MCF 10A (cell line): ENCODE results near the gene PID1. TPM values are rescaled to one million over a fixed set of nuclear protein-coding genes. Genes with fewer than 3 reads are reported as not detected.
A peak's percentile ranks its signal among the peaks of the same experiment; 100 is the strongest.

Source experiments
- BruUV-seq: library from RNA; stranded (reverse); fragments of 400-500 nt; replicated peaks from 2 replicates; lab custom pipeline; 2021; lab: Mats Ljungman, UMichigan
- CTCF ChIA-PET: fragments of 300-600 bp; sonication (Branson Sonifier 250); formaldehyde crosslinking; extraction: SDS; loops from one replicate; lab custom pipeline; 2021; ENCODE audit warnings: antibody characterized with exemption, inconsistent platforms; lab: Yijun Ruan, JAX
- POLR2A ChIA-PET: fragments of 300-600, 350-650 bp; sonication (Branson Sonifier 250); formaldehyde crosslinking; extraction: SDS; loops from one replicate; lab custom pipeline; 2020; ENCODE audit warnings: antibody characterized with exemption, inconsistent platforms; lab: Yijun Ruan, JAX
- DNase-seq: peaks from one replicate; pipeline ENCODE4 v3.0.0-alpha.2; 2018; ENCODE audit not compliant: unreplicated experiment
- H3K27ac Mint-ChIP-seq: one replicate; pipeline ENCODE4 v1.8.0; 2022; ENCODE audit warnings: mild to moderate bottlenecking, low read depth, mixed read lengths; ENCODE audit not compliant: unreplicated experiment
- H3K27me3 Mint-ChIP-seq: one replicate; pipeline ENCODE4 v1.8.0; 2022; ENCODE audit warnings: mixed read lengths; ENCODE audit not compliant: insufficient read depth, unreplicated experiment
- H3K36me3 Mint-ChIP-seq: one replicate; pipeline ENCODE4 v1.8.0; 2022; ENCODE audit warnings: mild to moderate bottlenecking, moderate library complexity, mixed read lengths; ENCODE audit not compliant: insufficient read depth, unreplicated experiment
- H3K4me1 Mint-ChIP-seq: one replicate; pipeline ENCODE4 v1.8.0; 2022; ENCODE audit warnings: mixed read lengths; ENCODE audit not compliant: insufficient read depth, unreplicated experiment
- H3K4me3 Mint-ChIP-seq: one replicate; pipeline ENCODE4 v1.8.0; 2022; ENCODE audit warnings: mild to moderate bottlenecking, moderate library complexity, mixed read lengths; ENCODE audit not compliant: unreplicated experiment
- H3K9me3 Mint-ChIP-seq: one replicate; pipeline ENCODE4 v1.8.0; 2022; ENCODE audit warnings: mixed read lengths; ENCODE audit not compliant: unreplicated experiment
- intact Hi-C: fragments of 100-400 bp; cut with micrococcal nuclease; formaldehyde crosslinking; loops from 2 replicates; pipeline ENCODE4 v1.14.1; 2022
- total RNA-seq: library from RNA; stranded (reverse); gene quantifications from 2 replicates; pipeline ENCODE4 v1.2.3, GENCODE V29; 2022
- TF ChIP-seq, protein P1 (sequence below): fragments of 200-600 bp; IDR thresholded peaks from one replicate; pipeline ENCODE4 v1.8.0; 2022; ENCODE audit warnings: antibody characterized with exemption, mild to moderate bottlenecking; ENCODE audit not compliant: unreplicated experiment

Gene PID1
- total RNA-seq, 1 experiment from 2014 or later = 211 TPM

DNA sequence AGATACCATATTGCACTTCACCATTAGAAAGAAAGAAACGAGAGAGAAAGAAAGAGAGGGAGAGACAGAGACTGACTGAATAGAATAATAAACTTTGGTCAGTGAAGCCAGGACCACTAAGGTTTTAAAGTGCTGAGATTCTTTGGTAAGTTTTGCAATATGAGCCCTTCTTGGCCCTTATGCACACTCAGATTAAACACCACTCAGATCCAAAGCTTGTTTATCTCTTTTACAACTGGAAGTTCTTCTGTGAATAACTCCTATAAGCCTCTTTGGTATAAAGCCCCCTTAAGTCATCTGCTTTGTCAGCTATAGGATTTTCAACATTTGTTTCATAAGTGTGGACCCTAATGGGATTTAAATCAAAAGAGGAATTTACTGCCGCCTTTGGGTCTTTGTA lies 40.8 kb downstream of the PID1 start:
- Mint-ChIP-seq H3K9me3 (no peaks in the 10 kb centered on the region), H3K4me1 (peaks cover 19% of the 10 kb centered on the region), H3K36me3 (peaks cover 47% of the 10 kb centered on the region), H3K4me3 (no peak overlapping the region), H3K27ac (peak overlapping the region; percentile 13), H3K27me3 (no peaks in the 10 kb centered on the region)
- DNase-seq = no peak
- CTCF ChIA-PET = interaction anchor here (0.6 to 1.0 kb wide), 4 partner anchors 16 to 98 kb away, joined by 3 to 4 read pairs (median 4); no protein-coding TSS in a partner anchor
- TF ChIP-seq, protein P1, sequence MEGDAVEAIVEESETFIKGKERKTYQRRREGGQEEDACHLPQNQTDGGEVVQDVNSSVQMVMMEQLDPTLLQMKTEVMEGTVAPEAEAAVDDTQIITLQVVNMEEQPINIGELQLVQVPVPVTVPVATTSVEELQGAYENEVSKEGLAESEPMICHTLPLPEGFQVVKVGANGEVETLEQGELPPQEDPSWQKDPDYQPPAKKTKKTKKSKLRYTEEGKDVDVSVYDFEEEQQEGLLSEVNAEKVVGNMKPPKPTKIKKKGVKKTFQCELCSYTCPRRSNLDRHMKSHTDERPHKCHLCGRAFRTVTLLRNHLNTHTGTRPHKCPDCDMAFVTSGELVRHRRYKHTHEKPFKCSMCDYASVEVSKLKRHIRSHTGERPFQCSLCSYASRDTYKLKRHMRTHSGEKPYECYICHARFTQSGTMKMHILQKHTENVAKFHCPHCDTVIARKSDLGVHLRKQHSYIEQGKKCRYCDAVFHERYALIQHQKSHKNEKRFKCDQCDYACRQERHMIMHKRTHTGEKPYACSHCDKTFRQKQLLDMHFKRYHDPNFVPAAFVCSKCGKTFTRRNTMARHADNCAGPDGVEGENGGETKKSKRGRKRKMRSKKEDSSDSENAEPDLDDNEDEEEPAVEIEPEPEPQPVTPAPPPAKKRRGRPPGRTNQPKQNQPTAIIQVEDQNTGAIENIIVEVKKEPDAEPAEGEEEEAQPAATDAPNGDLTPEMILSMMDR = no peak
- no TSS peak for BruUV-seq
- intact Hi-C loops = no loop called here
- POLR2A ChIA-PET = interaction anchor here (0.6 to 1.1 kb wide), 2 partner anchors 14 to 87 kb away, joined by 3 read pairs; no protein-coding TSS in a partner anchor

GRCh38 chr2:229226382-229226781 lies 44.7 kb downstream of the PID1 start:
- intact Hi-C loops = no loop called here
- Mint-ChIP-seq H3K4me1 (peaks cover 9% of the 10 kb centered on the region), H3K27ac (no peak overlapping the region), H3K9me3 (peaks cover 14% of the 10 kb centered on the region), H3K27me3 (no peaks in the 10 kb centered on the region), H3K36me3 (peaks cover 66% of the 10 kb centered on the region), H3K4me3 (no peak overlapping the region)
- DNase-seq = no peak
- BruUV-seq = no TSS peak
- POLR2A ChIA-PET = no interaction called here
- CTCF ChIA-PET = no interaction called here
- TF ChIP-seq, protein P1 = no peak

GRCh38 chr2:229223107-229223506 lies 48.0 kb downstream of the PID1 start:
- DNase-seq = no peak
- TF ChIP-seq, protein P1 = no peak
- Mint-ChIP-seq H3K27ac (peak overlapping the region; percentile 40), H3K4me1 (peaks cover 7% of the 10 kb centered on the region), H3K36me3 (peaks cover 61% of the 10 kb centered on the region), H3K9me3 (peaks cover 17% of the 10 kb centered on the region), H3K27me3 (no peaks in the 10 kb centered on the region), H3K4me3 (no peak overlapping the region)
- CTCF ChIA-PET = interaction anchor here (0.6 to 1.4 kb wide), 2 partner anchors 27 to 59 kb away, joined by 3 read pairs; no protein-coding TSS in a partner anchor
- intact Hi-C loops = no loop called here
- no TSS peak for BruUV-seq
- POLR2A ChIA-PET = no interaction called here

GRCh38 chr2:229221641-229222040 lies 49.4 kb downstream of the PID1 start:
- Mint-ChIP-seq H3K4me1 (peaks cover 7% of the 10 kb centered on the region), H3K27me3 (no peaks in the 10 kb centered on the region), H3K27ac (peak overlapping the region; percentile 5), H3K36me3 (peaks cover 48% of the 10 kb centered on the region), H3K4me3 (no peak overlapping the region), H3K9me3 (peaks cover 17% of the 10 kb centered on the region)
- TF ChIP-seq, protein P1 = no peak
- ChIA-PET POLR2A (no interaction called here), CTCF (no interaction called here)
- DNase-seq = no peak
- intact Hi-C loops = no loop called here
- BruUV-seq = no TSS peak
